GM18508 (cell line): ENCODE data around the gene CACNG1.
"Not testable (repeated sequence)": the region's sequence is repeated elsewhere in the genome, so short reads cannot be mapped to it uniquely, and the experiment has no call there.

Experiments used
- ATAC-seq: cut with Tn5 transposase; IDR thresholded peaks from one replicate; pipeline ENCODE4 v1.9.1; 2021; ENCODE audit warnings: moderate number of reproducible peaks; ENCODE audit not compliant: insufficient read depth, unreplicated experiment

The CACNG1 gene

DNA sequence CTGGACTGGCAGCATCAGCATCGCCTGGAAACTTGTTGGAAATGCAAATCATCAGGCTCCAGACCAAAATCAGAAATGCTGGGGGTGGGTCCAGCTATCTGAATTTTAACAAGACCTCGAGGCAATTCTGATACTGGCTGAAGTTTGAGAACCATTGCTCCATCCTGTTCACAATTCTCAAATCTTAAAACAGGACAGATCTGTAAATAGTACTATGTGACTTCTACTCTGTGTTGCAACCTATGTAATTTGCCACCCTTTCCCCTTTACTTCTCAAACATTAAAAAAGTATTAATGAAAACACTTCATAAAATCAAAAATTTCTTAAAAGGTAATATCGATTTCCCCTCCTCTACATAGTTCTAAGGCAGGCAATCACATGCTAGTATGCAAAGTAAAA is 28.5 kb downstream of the CACNG1 start:
- ATAC-seq: no peak

DNA sequence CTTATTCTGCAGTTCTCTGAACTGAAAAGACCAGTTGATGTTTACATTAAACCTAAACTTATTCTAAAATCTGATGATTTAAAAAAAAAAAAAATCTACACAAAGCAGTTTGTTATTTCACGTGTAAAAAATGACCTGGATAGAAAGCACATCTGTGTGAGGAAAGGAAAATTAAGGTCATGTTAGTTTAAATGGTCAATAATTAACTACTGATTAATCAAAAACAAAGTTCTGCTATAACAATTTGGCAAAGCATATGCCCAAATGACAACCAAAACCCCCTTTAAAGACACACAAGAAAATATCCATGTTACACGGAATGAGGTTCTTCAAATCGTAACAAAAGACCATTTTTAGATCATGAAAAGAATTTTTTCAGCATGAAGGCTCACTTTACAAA is 30.4 kb downstream of the CACNG1 start:
- ATAC-seq: no peak

DNA sequence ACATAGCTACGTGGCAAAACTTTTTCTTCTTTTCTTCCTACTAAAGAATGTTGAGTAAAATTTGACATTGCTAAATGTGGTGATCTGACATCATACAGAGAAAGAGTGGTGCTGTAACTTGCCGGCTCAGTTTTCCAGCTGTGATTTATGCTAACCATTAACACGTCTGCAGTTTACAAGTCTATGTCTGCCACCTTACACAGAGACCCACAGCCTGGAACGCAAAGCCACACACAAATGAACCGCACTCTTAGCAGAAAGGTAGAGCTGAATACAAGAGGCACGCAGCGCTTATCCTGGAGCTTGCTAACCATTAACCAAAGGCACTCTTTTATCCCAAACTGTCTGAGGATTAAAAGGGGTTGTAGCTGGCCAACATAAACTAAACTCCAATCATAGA is 31.9 kb downstream of the CACNG1 start:
- no peak for ATAC-seq

DNA sequence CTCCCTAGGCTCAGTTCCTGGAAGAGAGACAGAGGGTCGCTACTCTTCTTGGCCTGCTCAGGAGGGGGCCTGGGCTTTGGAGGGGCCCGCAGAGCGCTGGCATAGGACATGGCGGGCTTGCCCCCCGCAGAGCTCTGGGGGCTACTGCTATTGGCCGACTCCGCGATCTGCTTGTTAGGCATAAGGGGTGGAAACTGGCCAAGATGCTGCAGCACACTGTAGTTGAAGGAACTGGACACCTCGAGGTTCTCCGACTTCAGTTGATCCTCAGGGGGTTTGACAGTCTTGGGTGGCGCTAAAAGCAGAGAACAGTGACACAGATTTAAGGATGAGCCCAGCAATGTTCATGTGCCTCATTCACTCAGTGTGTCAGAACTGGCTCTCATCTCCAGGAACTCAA is 33.9 kb downstream of the CACNG1 start:
- ATAC-seq: no peak

DNA sequence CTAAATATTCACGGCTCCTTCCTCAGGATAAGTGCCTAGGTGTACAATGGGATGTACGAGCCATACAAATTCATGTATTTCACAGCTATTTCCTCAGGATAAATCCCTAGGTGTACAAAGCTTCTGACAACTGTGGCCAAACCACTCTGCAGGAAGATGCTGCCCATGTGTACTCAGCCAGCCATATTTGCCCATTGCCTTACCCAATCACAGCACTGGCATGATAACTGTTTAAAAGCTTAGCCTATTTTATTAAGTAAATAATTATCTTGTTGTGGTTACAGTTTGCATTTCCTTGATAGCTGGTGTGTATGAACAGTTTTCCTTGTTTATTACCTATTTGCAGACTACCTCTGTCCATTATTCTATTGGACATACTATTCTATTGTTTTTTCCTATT is 35.1 kb downstream of the CACNG1 start:
- ATAC-seq: no peak

DNA sequence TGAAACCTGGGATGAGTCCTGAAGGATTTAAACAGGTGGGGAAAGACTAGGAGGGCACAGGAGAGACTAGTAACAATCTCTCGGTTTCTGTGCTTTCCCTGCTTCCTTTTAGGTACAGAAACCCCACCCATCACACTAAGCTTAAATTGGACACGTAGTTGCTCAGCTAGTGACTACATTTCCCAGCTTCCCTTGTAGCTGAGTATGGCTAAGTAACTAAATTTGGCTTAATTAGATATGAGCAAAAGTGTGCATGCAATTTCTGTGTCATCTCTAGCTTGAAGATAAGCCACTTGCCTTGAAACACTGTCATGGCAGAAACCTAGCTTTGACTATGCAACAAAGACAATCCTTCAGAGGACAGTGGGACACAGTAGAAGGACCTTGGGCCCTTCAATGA is 36.5 kb downstream of the CACNG1 start:
- no peak for ATAC-seq

DNA sequence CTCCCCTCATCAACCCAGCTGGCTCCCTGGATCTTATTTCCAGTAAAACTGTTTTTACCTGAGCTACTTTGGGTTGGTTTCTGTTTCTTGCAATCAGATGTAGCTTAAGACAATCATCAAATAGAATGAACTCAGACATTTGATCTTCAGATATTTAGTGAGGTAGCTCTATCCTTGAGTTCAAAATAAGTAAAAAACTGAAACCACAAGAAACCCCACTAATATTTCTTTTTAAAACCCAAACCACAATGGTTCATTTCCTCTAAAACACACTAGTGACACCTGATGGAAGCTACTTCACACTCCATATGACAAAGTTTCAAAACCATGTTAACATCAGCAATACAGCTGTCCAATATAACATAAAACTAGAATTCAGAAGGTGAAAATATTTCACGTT is 37.8 kb downstream of the CACNG1 start:
- peak; percentile 55 for ATAC-seq

DNA sequence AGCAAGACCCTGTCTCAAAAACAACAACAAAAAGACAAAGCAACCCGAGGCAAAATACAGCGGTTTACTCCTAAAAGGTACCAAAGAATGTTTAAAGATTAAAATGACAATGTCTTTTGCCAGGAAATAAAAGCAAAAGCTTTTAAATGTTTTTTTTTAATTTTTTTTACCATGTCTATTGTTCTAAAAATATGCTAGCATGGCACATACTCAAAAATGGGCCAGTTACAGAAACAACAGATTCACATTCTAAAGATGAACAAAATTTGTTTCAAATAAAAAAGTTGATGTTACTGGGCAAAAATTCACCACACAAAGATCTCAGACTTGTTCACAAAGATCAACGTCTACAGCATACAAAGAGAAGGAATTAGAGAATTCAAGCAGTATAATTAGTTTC is 41.1 kb downstream of the CACNG1 start:
- no peak for ATAC-seq

DNA sequence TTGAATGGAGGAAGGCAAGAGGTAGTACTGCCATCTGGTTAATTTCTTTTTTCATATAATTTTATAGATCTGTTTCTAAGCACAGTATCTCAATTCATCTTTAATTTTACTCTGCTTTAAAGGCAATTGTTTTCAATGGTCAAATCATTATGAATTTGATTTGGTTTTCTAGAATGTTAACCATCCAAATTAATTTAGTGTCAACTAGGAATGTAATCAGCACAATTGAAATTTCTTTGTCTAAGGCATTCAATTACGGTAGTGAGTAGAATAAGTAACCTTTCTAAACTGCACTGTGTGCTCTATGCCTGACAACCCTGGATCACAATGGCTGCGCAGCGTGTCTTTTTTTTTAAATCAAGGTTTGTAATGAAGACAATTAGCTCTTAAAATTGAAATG is 44.3 kb downstream of the CACNG1 start:
- ATAC-seq: no peak

DNA sequence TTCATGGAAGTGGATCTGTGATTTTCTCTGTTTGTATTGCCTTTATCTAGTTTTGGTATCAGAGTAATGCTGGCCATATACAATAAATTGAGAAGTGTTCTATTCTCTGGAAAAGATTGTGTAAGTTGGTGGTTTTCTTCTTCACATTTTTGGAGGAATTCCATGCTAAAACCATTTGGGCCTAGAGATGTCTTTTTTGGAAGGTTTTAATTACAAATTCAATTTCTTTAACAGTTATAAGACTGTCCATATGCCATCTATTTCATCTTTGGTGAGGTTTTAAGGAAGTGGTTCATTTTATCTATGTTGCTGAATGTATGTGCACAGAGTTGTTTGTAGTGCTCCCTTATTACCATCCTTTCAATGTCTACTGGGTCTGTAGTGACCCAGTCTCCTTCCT is 46.0 kb downstream of the CACNG1 start:
- no peak for ATAC-seq

DNA sequence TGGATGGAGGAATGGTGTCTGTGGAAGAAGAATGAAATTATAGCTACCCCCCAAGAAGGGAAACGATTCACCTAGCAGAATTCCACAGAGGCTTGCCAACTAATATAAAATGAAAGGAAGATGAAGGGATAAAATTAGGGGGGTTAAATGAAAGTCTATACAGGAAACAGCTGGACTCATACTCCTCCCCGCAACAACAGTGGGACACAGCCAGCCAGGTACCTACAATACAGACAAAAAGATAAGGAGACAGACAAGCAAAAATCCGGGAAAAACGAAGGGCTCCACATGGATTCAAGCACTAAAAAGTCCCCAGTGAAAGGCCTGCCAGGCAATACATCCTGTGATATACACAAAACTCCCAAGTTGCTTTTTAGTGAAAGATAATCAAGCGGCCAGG is 47.9 kb downstream of the CACNG1 start:
- no peak for ATAC-seq

DNA sequence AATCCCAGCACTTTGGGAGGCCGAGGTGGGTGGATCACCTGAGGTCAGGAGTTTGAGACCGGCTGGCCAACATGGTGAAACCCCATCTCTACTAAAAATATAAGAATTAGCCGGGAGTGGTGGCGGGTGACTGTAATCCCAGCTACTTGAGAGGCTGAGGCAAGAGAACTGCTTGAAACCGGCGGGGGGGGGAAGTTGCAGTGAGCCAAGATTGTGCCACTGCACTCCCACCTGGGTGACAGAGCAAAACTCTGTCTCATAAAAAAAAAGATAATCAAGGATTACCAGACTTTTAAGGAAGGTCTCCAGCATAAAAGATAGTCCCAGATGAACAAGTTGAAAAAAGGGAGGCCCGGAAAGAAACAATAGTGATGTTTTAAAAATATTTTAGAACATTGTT is 48.4 kb downstream of the CACNG1 start:
- not testable (repeated sequence) for ATAC-seq

DNA sequence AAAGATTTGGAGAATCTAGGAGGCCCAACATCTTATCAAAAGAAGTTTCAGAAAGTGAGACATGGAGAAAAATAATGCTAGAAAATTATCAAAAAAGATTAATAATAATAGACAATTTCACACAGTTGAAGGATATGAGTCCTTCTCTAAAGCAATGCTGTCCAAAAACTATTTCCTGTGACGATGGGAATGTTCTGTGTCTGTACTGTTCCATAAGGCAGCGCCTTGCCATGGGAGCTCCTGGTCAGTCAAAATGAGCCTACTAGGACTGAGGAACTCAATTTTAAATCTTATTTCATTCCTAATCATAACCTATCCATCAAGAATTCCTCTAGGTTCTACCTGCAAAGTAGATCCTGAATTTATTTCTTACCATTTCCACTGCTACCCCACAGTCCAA is 49.0 kb downstream of the CACNG1 start:
- no peak for ATAC-seq

DNA sequence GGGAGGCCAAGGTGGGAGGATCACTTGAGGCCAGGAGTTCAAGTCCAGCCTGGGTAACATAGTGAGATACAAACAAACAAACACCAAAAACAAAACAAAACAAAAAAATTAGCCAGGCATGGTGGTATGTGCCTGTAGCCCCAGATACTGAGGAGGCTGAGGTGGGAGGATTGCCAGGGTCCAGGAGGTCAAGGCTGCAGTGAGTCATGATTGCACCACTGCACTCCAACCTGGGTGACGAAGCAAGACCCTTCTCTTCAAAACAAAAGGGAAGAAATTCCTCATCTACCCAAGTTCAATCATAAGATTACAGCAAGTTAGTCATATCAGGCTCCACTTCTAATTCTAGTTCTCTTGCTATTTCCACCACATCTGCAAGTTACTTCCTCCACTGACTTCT is 50.9 kb downstream of the CACNG1 start:
- not testable (repeated sequence) for ATAC-seq

DNA sequence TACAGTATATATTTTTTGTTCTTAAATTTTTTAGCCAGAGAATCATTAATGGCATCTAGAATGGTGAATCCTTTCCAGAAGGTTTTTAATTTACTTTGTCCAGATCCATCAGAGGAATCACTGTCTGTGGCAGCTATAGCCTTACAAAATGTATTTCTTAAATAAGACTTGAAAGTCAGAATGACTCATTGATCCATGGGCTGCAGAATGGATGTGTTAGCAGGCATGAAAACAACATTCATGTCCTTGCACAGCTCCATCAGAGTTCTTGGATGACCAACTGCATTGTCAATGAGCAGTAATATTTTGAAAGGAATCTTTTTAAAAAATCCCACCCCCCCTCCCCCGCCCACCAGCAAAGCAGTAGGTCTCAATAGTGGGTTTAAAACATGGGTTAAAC is 51.4 kb downstream of the CACNG1 start:
- no peak for ATAC-seq

DNA sequence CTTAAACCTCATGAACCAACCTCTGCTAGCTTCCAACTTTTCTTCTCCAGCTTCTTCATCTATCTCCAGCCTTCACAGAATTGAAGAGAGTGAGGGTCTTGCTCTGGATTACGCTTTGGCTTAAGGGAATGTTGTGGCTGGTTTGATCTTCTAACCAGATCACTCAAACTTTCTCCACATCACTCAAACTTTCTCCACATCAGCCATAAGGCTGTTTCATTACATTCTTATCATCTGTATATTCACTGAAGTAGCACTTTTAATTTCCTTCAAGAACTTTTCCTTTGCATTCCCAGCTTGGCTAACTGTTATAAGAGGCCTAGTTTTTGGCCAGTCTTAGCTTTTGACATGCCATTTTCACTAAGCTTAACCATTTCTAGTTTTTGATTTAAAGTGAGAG is 52.3 kb downstream of the CACNG1 start:
- no peak for ATAC-seq

DNA sequence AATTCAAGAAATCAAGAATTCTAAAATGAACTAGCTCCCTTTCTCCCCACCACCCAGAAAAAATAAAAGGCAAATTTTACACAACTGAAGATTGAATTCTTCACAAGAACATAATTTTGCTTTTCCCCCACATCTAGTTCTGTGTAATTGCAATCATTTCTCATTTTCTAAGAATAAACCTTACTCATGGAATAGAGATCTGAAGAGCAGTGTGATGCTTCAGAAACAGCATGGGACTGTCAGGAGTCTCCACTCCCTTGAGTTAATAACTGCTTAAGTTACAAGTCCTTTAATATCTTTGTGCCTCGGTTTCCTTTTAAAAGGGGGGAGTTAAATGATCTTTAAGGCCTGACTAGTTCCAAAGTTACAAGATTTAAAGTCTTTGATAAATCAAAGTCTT is 53.7 kb downstream of the CACNG1 start:
- no peak for ATAC-seq

DNA sequence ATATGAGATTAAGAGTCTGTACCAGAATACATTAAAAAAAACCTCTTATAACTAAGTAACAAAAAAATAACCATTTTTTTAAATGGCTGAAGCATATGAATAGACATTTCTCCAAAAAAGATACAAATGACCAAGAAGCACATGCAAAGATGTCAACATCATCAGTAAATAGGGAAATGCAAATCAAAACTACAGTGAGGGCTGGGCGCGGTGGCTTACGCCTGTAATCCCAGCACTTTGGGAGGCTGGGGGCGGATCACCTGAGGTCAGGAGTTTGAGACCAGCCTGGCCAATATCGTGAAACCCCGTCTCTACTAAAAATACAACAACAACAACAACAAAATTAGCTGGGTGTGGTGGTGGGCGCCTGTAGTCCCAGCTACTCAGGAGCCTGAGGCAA is 60.3 kb downstream of the CACNG1 start:
- not testable (repeated sequence) for ATAC-seq

DNA sequence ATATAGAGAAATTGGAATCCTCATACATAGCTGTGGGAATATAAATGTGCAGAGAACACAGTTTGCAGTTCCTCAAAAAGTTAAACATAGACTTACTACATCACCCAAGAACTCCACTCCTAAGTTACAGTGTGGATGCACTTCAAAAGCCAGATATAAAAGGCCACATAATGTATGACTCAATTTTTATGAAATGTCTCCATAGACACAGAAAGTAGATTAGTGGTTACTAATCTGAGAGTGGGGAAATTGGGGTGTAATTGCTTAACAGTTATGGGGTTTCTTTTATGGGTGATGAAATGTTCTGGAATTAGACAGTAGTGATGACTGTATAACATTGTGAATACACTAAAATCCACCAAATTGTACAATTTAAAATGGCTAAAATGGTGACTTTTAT is 60.9 kb downstream of the CACNG1 start:
- no peak for ATAC-seq
